ENCODE data around the gene ZNF710. TPM values are rescaled to one million over a fixed set of nuclear protein-coding genes. Genes with fewer than 3 reads are reported as not detected.

ZNF710 gene
- polyA plus RNA-seq, 1 of the 3 experiments (the other 2 are of a cell fraction), result 2.7 TPM

- H3F3A ChIP-seq (replicated peaks; ENCODE audit: insufficient read depth), result no peaks in the 10 kb centered on the region
- CTCF ChIA-PET, result no interaction called here
- WGBS (ENCODE audit: low lambda C conversion rate), result 95% methylated on average over 14 of the region's 14 CpGs
- no peaks in the 10 kb centered on the region for H3K79me2 ChIP-seq (ENCODE audit: insufficient read depth)
- no peaks in the 10 kb centered on the region for H3K27me3 ChIP-seq (ENCODE audit: insufficient read depth)
- POLR2A ChIA-PET, result no interaction called here
- no peaks in the 10 kb centered on the region for H4K20me1 ChIP-seq (ENCODE audit: insufficient read depth)
- H3K9me2 ChIP-seq, result no peaks in the 10 kb centered on the region
- no peak overlapping the region for H3K4me3 ChIP-seq (ENCODE audit: low read depth in 2 of 2, low read length in 1 of 2)
- H3K4me1 ChIP-seq (ENCODE audit: control insufficient read depth in 1 of 2, insufficient read depth in 2 of 2, low read depth in 1 of 2, low read length in 1 of 2), result peaks cover 0 to 12% of the 10 kb centered on the region in 2 experiments; a peak in 1 of 4 replicates
- H2AFZ ChIP-seq (ENCODE audit: low read depth), result no peak overlapping the region
- H3K4me2 ChIP-seq, result no peak overlapping the region
- TF ChIP-seq USF2 (IDR thresholded peaks at IDR 0.05; ENCODE audit: borderline replicate concordance, low read depth, low read length) (no peak), REST (IDR thresholded peaks at IDR 0.05; ENCODE audit: low read depth, low read length) (no peak), NFIC (IDR thresholded peaks at IDR 0.05; ENCODE audit: borderline replicate concordance) (no peak)
- no peak overlapping the region for H3K9ac ChIP-seq
- no peaks in the 10 kb centered on the region for H3K9me3 ChIP-seq
- no peak for DNase-seq
- no peaks in the 10 kb centered on the region for H3K36me3 ChIP-seq (replicated peaks in 1 of 2; ENCODE audit: control insufficient read depth in 1 of 2, insufficient read depth in 2 of 2, low read length in 1 of 2)
- no peak overlapping the region for H3K27ac ChIP-seq (ENCODE audit: low read depth in 2 of 2, low read length in 1 of 2)
These were observed 43.1 kb downstream of the ZNF710 start for GRCh38 chr15:90044191-90044590.

- POLR2A ChIA-PET, result no interaction called here
- no peaks in the 10 kb centered on the region for H3K27me3 ChIP-seq (ENCODE audit: insufficient read depth)
- H3K79me2 ChIP-seq (ENCODE audit: insufficient read depth), result no peaks in the 10 kb centered on the region
- H3K4me3 ChIP-seq (ENCODE audit: low read depth in 2 of 2, low read length in 1 of 2), result no peak overlapping the region
- H3K36me3 ChIP-seq (replicated peaks in 1 of 2; ENCODE audit: control insufficient read depth in 1 of 2, insufficient read depth in 2 of 2, low read length in 1 of 2), result no peaks in the 10 kb centered on the region
- no peaks in the 10 kb centered on the region for H3F3A ChIP-seq (replicated peaks; ENCODE audit: insufficient read depth)
- no peaks in the 10 kb centered on the region for H4K20me1 ChIP-seq (ENCODE audit: insufficient read depth)
- H3K27ac ChIP-seq (ENCODE audit: low read depth in 2 of 2, low read length in 1 of 2), result no peak overlapping the region
- H3K9me2 ChIP-seq, result no peaks in the 10 kb centered on the region
- H3K9me3 ChIP-seq, result no peaks in the 10 kb centered on the region
- H3K4me1 ChIP-seq (ENCODE audit: control insufficient read depth in 1 of 2, insufficient read depth in 2 of 2, low read depth in 1 of 2, low read length in 1 of 2), result peaks cover 0 to 12% of the 10 kb centered on the region in 2 experiments; a peak in 1 of 4 replicates
- DNase-seq, result no peak
- WGBS (ENCODE audit: low lambda C conversion rate), result 96% methylated on average over 4 of the region's 4 CpGs
- H2AFZ ChIP-seq (ENCODE audit: low read depth), result no peak overlapping the region
- CTCF ChIA-PET, result no interaction called here
- H3K9ac ChIP-seq, result no peak overlapping the region
- no peak overlapping the region for H3K4me2 ChIP-seq
- TF ChIP-seq SMC3 (IDR thresholded peaks at IDR 0.05; ENCODE audit: low read depth, low read length), result no peak
- no peak for TF ChIP-seq EZH2phosphoT487 (IDR thresholded peaks at IDR 0.05; ENCODE audit: borderline replicate concordance, low read depth)
- TF ChIP-seq, protein P1, sequence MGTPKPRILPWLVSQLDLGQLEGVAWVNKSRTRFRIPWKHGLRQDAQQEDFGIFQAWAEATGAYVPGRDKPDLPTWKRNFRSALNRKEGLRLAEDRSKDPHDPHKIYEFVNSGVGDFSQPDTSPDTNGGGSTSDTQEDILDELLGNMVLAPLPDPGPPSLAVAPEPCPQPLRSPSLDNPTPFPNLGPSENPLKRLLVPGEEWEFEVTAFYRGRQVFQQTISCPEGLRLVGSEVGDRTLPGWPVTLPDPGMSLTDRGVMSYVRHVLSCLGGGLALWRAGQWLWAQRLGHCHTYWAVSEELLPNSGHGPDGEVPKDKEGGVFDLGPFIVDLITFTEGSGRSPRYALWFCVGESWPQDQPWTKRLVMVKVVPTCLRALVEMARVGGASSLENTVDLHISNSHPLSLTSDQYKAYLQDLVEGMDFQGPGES (IDR thresholded peaks at IDR 0.05; ENCODE audit: low read depth, low read length), result no peak
- TF ChIP-seq TEAD4 (IDR thresholded peaks at IDR 0.05; ENCODE audit: borderline replicate concordance, insufficient read depth), result no peak
- TF ChIP-seq CHD2 (IDR thresholded peaks at IDR 0.05; ENCODE audit: low read length, partially characterized antibody), result no peak
- no peak for TF ChIP-seq GABPA (IDR thresholded peaks at IDR 0.05; ENCODE audit: low read depth)
- no peak for TF ChIP-seq SIN3A (IDR thresholded peaks at IDR 0.05; ENCODE audit: borderline replicate concordance, low read depth, low read length)
- TF ChIP-seq FOXM1 (IDR thresholded peaks at IDR 0.05; ENCODE audit: low read depth), result no peak
- no peak for TF ChIP-seq ELF1 (IDR thresholded peaks at IDR 0.05)
- TF ChIP-seq, protein P2, sequence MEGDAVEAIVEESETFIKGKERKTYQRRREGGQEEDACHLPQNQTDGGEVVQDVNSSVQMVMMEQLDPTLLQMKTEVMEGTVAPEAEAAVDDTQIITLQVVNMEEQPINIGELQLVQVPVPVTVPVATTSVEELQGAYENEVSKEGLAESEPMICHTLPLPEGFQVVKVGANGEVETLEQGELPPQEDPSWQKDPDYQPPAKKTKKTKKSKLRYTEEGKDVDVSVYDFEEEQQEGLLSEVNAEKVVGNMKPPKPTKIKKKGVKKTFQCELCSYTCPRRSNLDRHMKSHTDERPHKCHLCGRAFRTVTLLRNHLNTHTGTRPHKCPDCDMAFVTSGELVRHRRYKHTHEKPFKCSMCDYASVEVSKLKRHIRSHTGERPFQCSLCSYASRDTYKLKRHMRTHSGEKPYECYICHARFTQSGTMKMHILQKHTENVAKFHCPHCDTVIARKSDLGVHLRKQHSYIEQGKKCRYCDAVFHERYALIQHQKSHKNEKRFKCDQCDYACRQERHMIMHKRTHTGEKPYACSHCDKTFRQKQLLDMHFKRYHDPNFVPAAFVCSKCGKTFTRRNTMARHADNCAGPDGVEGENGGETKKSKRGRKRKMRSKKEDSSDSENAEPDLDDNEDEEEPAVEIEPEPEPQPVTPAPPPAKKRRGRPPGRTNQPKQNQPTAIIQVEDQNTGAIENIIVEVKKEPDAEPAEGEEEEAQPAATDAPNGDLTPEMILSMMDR (IDR thresholded peaks at IDR 0.05), result no peak
- no peak for TF ChIP-seq MEF2A (IDR thresholded peaks at IDR 0.05; ENCODE audit: borderline replicate concordance, low read depth)
- no peak for TF ChIP-seq POLR2AphosphoS5 (IDR thresholded peaks at IDR 0.05; ENCODE audit: low read depth, low read length)
- TF ChIP-seq TCF12 (IDR thresholded peaks at IDR 0.05), result no peak
- no peak for TF ChIP-seq NFIC (IDR thresholded peaks at IDR 0.05; ENCODE audit: borderline replicate concordance)
- TF ChIP-seq USF2 (IDR thresholded peaks at IDR 0.05; ENCODE audit: borderline replicate concordance, low read depth, low read length), result no peak
- TF ChIP-seq RAD21 (IDR thresholded peaks at IDR 0.05; ENCODE audit: low read length), result no peak
- TF ChIP-seq MXI1 (IDR thresholded peaks at IDR 0.05; ENCODE audit: low read depth, low read length), result no peak
- TF ChIP-seq RCOR1 (IDR thresholded peaks at IDR 0.05; ENCODE audit: low read length), result no peak
These were observed 43.8 kb downstream of the ZNF710 start for GRCh38 chr15:90044916-90045371.
